HepG2 (cell line): ENCODE data around the gene MYO7A. TPM values are rescaled to one million over a fixed set of nuclear protein-coding genes. Genes with fewer than 3 reads are reported as not detected.

Experiments
- ATAC-seq: fragments of 200-7000 bp; cut with Tn5 transposase; 3 replicates; pipeline ENCODE4 v1.9.1; 2020; ENCODE audit warnings: mild to moderate bottlenecking, moderate library complexity
- BruUV-seq: library from RNA; stranded (reverse); fragments of 400-500 nt; replicated peaks from 2 replicates; lab custom pipeline; 2021; lab: Mats Ljungman, UMichigan
- CTCF ChIA-PET: fragments of 300-600 bp; formaldehyde crosslinking; extraction: SDS; loops from one replicate; lab custom pipeline; 2021; ENCODE audit warnings: low total read pairs, inconsistent platforms, low intra/inter-chr PET ratio; lab: Yijun Ruan, JAX
- POLR2A ChIA-PET: fragments of 350-600 bp; sonication (Branson Sonifier 250); formaldehyde crosslinking; loops from one replicate; lab custom pipeline; 2020; ENCODE audit warnings: antibody characterized with exemption, inconsistent platforms; lab: Yijun Ruan, JAX
- DNase-seq: peaks from one replicate; pipeline ENCODE4 v3.0.0-alpha.2; 2015; ENCODE audit warnings: low spot score
- FAIRE-seq: peaks from 3 replicates; lab custom pipeline; 2011; peaks lifted over from hg19 to GRCh38; lab: Jason Lieb, UNC
- H2AFZ ChIP-seq: one replicate; pipeline ENCODE4 v1.6.1; 2011; ENCODE audit warnings: low read length, inconsistent platforms
- H3K27ac ChIP-seq: fragments of 300-600 bp; 3 replicates; pipeline ENCODE4 v1.8.0; 2011; ENCODE audit warnings: mixed run types, mild to moderate bottlenecking, mixed read lengths, low read length, inconsistent platforms; ENCODE audit not compliant: insufficient read depth; ENCODE audit errors: extremely low read length
- H3K27me3 ChIP-seq, 2 experiments: fragments of 200-600 bp in 1 of 2; 2 replicates in 1 of 2; 3 replicates in 1 of 2; pipeline versions ENCODE4 v1.6.0 to v1.8.0; 2011; ENCODE audit warnings: low read length in 2 of 2, mild to moderate bottlenecking in 2 of 2, moderate library complexity in 2 of 2, inconsistent platforms in 1 of 2; ENCODE audit not compliant: insufficient read depth in 2 of 2, control insufficient read depth in 1 of 2
- H3K36me3 ChIP-seq, 2 experiments: fragments of 200-600 bp in 1 of 2; replicated peaks in 1 of 2; 2 replicates in 1 of 2; 3 replicates in 1 of 2; pipeline versions ENCODE4 v1.5.1 to v1.8.0; 2011; ENCODE audit warnings: low read length in 2 of 2, inconsistent platforms in 1 of 2; ENCODE audit not compliant: insufficient read depth in 2 of 2, control insufficient read depth in 1 of 2
- H3K4me1 ChIP-seq: 2 replicates; pipeline ENCODE4 v1.5.1; 2012; ENCODE audit warnings: low read length, inconsistent platforms; ENCODE audit not compliant: insufficient read depth
- H3K4me2 ChIP-seq: 2 replicates; pipeline ENCODE4 v1.6.0; 2011; ENCODE audit warnings: low read depth, low read length, inconsistent platforms
- H3K4me3 ChIP-seq, 3 experiments: fragments of 200-600 bp in 1 of 3; sonication (generic), shearing (Covaris generic) in 1 of 3; replicated peaks in 1 of 3; 2 replicates each; pipeline ENCODE4 v1.5.1; 2011 to 2016; ENCODE audit warnings: low read length in 3 of 3, inconsistent platforms in 2 of 3, low read depth in 2 of 3, mild to moderate bottlenecking in 2 of 3, control low read depth in 1 of 3, mixed read lengths in 1 of 3; ENCODE audit not compliant: insufficient read depth in 1 of 3
- H3K79me2 ChIP-seq: one replicate; pipeline ENCODE4 v1.6.1; 2011; ENCODE audit warnings: low read length, inconsistent platforms; ENCODE audit not compliant: insufficient read depth
- H3K9ac ChIP-seq: 2 replicates; pipeline ENCODE4 v1.6.0; 2011; ENCODE audit warnings: mild to moderate bottlenecking, low read depth, low read length, inconsistent platforms; ENCODE audit not compliant: insufficient read depth
- H3K9me3 ChIP-seq: 2 replicates; pipeline ENCODE4 v1.5.1; 2012; ENCODE audit warnings: mild to moderate bottlenecking, low read length
- H4K20me1 ChIP-seq: 2 replicates; pipeline ENCODE4 v1.6.0; 2011; ENCODE audit warnings: inconsistent platforms, mild to moderate bottlenecking, low read length, moderate library complexity; ENCODE audit not compliant: insufficient read depth
- HCFC1 ChIP-seq: fragments of 150-350 bp; IDR thresholded peaks from 2 replicates; pipeline ENCODE4 v1.6.1; 2014; ENCODE audit warnings: low read depth, low read length
- KIAA2018 ChIP-seq: sonication (generic); formaldehyde crosslinking; IDR thresholded peaks from 2 replicates; pipeline ENCODE4 v1.5.0; 2020; ENCODE audit warnings: mild to moderate bottlenecking, missing genetic modification reagents, borderline replicate concordance
- PRDM10 ChIP-seq: sonication (generic); formaldehyde crosslinking; IDR thresholded peaks from 2 replicates; pipeline ENCODE4 v1.4.0; 2020; ENCODE audit warnings: low read depth, missing genetic modification reagents
- WGBS: methylation state at CpG from one replicate; pipeline ENCODE4 v1.1.6; 2017; ENCODE audit warnings: low lambda C conversion rate; 5-methylcytosine and 5-hydroxymethylcytosine counted together
- in situ Hi-C: cut with HindIII; loops from 2 replicates; pipeline ENCODE4 v1.10.0; 2017; ENCODE audit warnings: low pct_unique_long_range_greater_than_20kb; ENCODE audit not compliant: extremely low pct_ligation_motif_present
- intact Hi-C: fragments of 100-400 bp; cut with micrococcal nuclease; formaldehyde crosslinking; loops from one replicate; pipeline ENCODE4 v1.10.0; 2022; ENCODE audit not compliant: unreplicated experiment
- polyA plus RNA-seq, 8 experiments: library from polyadenylated mRNA; depleted of rRNA in 3 of 8; stranded (reverse) in 7 of 8; unstranded in 1 of 8; fragments of >200 nt; fragmentation: Illumina TruSeq in 4 of 8; extraction: Trizol in 4 of 8; gene quantifications; 2 replicates each; pipeline versions ENCODE4 v1.2.1 to v1.2.3, GENCODE V29; 2011 to 2016; ENCODE audit warnings: low read depth in 4 of 8, missing spikeins in 1 of 8, mixed read lengths in 1 of 8; ENCODE audit not compliant: insufficient read depth in 1 of 8
- total RNA-seq, 5 experiments: library from RNA; depleted of rRNA; stranded (reverse); fragments of >200 nt; fragmentation: Illumina TruSeq; extraction: Trizol; gene quantifications; 2 replicates each; pipeline ENCODE4 v1.2.3, GENCODE V29; 2016; ENCODE audit warnings: low read depth in 1 of 5

MYO7A gene
- total and polyA plus RNA-seq, 2 of the 13 experiments (the other 11 are each of a cell fraction or from before 2014, with no cell fraction given): 7.5 to 10.0 TPM

DNA sequence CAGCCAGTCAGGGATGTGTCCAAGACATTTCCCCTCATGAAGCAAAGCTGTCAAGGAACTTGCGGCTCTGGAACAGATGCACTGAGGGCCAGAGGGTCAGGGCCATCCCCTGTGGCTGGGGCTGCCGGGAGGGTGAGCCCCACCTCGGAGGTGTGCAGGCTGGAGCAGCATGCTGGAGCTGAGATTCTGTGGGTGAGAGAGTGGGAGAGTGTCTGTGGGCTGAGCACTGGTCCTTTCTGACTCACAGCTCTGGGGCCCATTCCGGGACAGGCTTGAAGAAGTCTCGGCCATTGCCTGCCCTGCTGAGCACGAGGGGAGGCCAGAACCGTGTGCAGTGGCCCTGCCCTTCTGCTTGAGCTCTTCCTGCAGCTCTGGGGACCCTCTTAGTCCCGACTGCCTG lies 23.3 kb upstream of the MYO7A start (continued):
- TF ChIP-seq PRDM10 (CRISPR knock-in tag) (no peak), HCFC1 (no peak)

DNA sequence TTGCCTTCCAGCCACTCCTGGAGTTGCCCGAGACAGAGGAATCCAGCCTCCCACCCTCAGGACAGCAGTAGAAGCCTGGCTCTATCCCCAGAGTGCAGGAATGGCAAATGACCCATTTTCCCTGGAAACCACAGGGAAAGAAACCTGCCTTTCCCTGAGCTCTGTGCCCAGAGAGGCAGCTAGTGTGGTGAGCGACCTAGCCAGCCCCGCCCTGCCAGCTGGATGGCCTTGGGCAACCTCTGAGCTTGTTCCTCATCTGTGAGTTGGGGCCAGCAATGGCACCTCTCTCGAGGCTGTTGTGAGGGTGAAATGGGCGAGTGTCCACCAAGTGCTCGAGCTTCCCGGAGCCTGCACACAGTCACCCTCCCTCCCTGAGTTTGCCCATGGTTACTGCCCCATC lies 21.7 kb upstream of the MYO7A start:
- Histone ChIP-seq H3K79me2 (no peaks in the 10 kb centered on the region), H2AFZ (no peak overlapping the region), H4K20me1 (no peaks in the 10 kb centered on the region), H3K4me2 (no peak overlapping the region), H3K27me3 (peaks cover 0 to 2% of the 10 kb centered on the region in 2 experiments; a peak in 2 of 5 replicates), H3K36me3 (no peaks in the 10 kb centered on the region), H3K9me3 (no peaks in the 10 kb centered on the region), H3K9ac (no peak overlapping the region), H3K4me3 (no peak overlapping the region), H3K4me1 (peaks cover 33% of the 10 kb centered on the region), H3K27ac (no peak overlapping the region)
- ChIA-PET POLR2A (interaction anchor here (1.3 to 1.9 kb wide), 2 partner anchors 10 to 20 kb away, joined by 3 to 8 read pairs; no protein-coding TSS in a partner anchor), CTCF (no interaction called here)
- intact Hi-C loops (no loop called here), in situ Hi-C loops (no loop called here)
- TF ChIP-seq KIAA2018: no peak
- no peak for DNase-seq
- no peak for FAIRE-seq
- 34% methylated on average over 4 of the region's 7 CpGs for WGBS
- BruUV-seq: no TSS peak
- no peak for ATAC-seq
